GM12864 (cell line): Measurements from ENCODE around the gene RASL10B.

Source experiments
- DNase-seq: peaks from one replicate; pipeline ENCODE4 v3.0.0-alpha.2; 2011; ENCODE audit warnings: low read depth
- H3K4me3 ChIP-seq: 2 replicates; pipeline ENCODE4 v1.5.1; 2011; ENCODE audit warnings: mild to moderate bottlenecking, low read depth, low read length, control low read depth
- TF ChIP-seq, protein P1 (sequence below): IDR thresholded peaks from 2 replicates; pipeline ENCODE4 v1.5.1; 2011; ENCODE audit warnings: low read depth, mild to moderate bottlenecking, moderate library complexity, low read length, control low read depth, inconsistent platforms; ENCODE audit errors: missing control alignments

Gene RASL10B, protein sequence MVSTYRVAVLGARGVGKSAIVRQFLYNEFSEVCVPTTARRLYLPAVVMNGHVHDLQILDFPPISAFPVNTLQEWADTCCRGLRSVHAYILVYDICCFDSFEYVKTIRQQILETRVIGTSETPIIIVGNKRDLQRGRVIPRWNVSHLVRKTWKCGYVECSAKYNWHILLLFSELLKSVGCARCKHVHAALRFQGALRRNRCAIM

DNA sequence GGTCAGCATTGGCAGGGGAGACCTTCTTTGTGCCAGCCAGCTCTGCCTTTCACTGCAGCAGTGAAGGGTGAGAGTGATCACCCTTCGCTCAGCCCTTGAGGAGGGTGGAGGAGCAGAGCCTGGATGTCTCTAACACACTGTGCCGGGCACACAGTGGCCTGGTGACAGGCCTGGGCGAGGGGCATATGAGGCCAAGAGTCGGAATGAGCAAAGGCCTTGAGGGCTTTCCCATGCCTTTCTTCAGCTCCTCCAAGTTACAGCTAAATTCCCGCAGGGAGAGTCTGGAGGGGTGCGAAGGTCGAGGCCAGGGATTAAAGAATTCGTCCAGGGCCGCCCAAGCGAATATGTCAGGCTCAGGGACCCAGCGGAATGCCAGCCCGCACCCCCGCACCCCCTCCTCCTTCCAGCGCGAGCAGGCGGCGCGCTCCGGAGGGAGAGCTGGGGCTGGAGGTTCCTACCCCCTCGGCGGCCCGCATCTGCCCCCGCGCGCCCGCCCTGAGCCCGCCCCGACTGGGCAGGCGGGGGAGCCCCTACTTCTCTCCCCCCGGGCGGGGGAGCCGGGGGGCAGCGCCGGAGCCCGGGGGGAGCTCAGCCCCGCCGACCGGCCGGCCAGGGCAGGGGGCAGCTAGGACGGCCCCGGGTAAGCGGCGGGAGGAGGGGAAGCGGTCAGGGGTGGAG is at the start of gene RASL10B:
RASL10B (plus strand) TSS at position 401 of the 678 bp plus-strand sequence. CDS start 3,546 bp downstream, outside the sequence.
- no peak within 1 kb of the TSS for H3K4me3 ChIP-seq
- no peak for DNase-seq

GRCh38 chr17:35683591-35683990 is 47.8 kb upstream of the RASL10B start:
- DNase-seq = no peak
- TF ChIP-seq, protein P1, sequence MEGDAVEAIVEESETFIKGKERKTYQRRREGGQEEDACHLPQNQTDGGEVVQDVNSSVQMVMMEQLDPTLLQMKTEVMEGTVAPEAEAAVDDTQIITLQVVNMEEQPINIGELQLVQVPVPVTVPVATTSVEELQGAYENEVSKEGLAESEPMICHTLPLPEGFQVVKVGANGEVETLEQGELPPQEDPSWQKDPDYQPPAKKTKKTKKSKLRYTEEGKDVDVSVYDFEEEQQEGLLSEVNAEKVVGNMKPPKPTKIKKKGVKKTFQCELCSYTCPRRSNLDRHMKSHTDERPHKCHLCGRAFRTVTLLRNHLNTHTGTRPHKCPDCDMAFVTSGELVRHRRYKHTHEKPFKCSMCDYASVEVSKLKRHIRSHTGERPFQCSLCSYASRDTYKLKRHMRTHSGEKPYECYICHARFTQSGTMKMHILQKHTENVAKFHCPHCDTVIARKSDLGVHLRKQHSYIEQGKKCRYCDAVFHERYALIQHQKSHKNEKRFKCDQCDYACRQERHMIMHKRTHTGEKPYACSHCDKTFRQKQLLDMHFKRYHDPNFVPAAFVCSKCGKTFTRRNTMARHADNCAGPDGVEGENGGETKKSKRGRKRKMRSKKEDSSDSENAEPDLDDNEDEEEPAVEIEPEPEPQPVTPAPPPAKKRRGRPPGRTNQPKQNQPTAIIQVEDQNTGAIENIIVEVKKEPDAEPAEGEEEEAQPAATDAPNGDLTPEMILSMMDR = no peak
- H3K4me3 ChIP-seq = no peak overlapping the region

More for the DNA sequence above, at the start of gene RASL10B:
- TF ChIP-seq, protein P1 = no peak

DNA sequence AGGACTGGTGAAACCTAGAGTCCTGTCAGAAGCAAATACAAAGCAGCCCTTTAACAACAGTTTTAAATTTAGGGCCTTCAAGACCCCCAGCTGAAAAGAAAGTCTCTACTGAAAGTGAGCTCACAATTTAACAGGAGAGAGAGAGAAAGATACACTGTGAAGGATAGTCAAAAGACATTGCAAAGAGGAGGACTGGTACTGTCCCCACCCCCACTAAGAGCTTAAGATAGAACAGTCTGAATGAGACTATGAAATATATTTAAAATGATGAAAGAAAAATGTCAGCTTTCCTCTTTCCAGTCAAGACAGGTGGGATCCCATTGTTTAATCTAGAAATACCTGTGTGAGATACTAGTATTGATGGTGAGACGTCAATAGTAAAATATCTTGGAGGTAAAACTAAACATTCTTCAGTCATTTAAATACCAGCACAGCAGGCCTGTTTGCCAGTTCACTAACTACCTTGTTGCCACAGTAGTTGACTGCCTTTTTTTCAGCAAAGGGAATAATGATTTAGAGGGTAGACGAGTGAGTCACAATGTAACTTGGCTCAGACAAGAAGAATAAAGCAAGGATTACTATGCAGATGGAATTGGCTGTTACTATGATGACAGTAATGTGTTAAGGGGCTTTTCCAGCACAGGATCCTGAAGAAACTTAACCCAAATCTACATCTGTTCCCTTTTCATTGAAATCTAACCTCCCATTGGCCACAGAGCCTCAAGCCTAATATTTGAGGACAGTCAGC is 47.2 kb upstream of the RASL10B start:
- no peak for DNase-seq
- TF ChIP-seq, protein P1 = no peak
- no peak overlapping the region for H3K4me3 ChIP-seq

DNA sequence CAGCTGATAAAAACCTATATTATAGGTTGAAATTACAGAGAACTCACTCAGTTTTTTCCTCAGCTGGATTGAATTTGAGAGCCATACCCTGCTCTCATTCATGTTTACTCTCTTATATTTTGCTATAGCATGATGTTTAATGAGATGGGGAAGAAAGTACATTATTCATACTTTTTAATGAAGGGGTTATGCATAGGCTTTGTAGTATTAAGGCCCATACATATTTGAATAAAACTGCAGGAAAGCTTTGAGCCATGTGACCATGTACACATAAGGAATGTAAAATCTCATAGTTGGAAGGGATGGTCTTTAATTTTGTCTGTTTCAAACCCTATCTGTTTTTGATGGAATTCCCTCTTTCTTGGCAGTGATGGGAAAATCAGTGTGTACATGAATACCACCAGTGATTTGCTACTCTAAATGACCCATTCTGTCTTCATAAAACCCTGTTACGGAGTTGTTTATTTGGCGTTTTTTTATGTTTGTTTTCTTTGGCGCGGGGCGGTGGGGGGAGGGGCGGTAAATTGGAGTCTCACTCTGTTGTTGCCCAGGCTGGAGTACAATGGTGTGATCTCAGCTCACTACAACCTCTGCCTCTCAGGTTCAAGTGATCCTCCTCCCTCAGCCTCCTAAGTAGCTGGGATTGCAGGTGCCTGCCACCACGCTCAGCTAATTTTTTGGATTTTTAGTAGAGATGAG is 38.8 kb upstream of the RASL10B start:
- no peak overlapping the region for H3K4me3 ChIP-seq
- DNase-seq = no peak
- TF ChIP-seq, protein P1 = no peak

- TF ChIP-seq, protein P1 = no peak
- DNase-seq = no peak
- H3K4me3 ChIP-seq = no peak overlapping the region
These were observed 37.8 kb upstream of the RASL10B start for GRCh38 chr17:35693662-35694061.

DNA sequence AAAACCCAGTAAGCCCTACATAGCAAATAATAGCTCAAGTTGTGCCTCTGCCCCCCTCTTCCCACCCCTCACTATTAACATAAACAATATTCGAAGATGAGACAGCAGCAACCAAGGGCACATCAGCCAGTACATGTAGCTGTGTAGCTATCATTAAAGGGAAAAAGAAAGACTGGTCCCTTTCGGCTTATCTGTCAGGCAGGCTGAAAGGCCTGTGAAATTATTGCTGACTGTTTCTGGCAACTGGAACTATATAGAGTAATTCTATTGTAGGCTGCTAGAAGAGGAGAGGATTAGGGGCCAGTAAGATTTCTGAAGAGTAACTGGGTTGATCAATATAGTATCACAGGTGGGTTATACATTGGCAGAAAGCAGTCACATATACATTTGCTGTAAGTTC is 36.5 kb upstream of the RASL10B start:
- DNase-seq = no peak
- TF ChIP-seq, protein P1 = no peak
- no peak overlapping the region for H3K4me3 ChIP-seq
